ENCODE measurements around the gene MAP4. TPM values are rescaled to one million over a fixed set of nuclear protein-coding genes. Genes with fewer than 3 reads are reported as not detected.

MAP4 gene
- total RNA-seq, 1 donor from 2014 or later, result 319 TPM

DNA sequence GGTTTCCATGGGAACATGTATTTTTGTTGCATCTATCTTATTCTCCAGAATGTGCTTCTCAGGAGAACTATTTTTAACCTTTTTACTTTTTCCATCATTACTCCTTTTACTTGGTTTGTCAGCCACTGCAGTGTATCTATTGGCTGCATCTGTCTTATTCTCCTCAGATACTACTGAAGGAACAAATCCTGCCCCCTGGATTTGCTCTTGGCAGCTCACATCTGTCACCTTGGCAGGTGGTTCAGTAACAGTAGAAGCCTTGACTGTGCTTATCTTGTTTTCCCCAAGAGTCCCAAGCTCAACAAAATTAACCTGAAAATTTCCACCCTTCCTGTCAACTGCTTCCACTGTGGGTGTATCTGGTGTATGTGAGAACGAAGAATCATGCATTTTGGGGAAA, 106.0 kb downstream of the MAP4 start:
- TF ChIP-seq, protein P1, sequence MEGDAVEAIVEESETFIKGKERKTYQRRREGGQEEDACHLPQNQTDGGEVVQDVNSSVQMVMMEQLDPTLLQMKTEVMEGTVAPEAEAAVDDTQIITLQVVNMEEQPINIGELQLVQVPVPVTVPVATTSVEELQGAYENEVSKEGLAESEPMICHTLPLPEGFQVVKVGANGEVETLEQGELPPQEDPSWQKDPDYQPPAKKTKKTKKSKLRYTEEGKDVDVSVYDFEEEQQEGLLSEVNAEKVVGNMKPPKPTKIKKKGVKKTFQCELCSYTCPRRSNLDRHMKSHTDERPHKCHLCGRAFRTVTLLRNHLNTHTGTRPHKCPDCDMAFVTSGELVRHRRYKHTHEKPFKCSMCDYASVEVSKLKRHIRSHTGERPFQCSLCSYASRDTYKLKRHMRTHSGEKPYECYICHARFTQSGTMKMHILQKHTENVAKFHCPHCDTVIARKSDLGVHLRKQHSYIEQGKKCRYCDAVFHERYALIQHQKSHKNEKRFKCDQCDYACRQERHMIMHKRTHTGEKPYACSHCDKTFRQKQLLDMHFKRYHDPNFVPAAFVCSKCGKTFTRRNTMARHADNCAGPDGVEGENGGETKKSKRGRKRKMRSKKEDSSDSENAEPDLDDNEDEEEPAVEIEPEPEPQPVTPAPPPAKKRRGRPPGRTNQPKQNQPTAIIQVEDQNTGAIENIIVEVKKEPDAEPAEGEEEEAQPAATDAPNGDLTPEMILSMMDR (IDR thresholded peaks at IDR 0.05; ENCODE audit: partially characterized antibody, unreplicated experiment), result no peak
- Mint-ChIP-seq H3K27me3 (ENCODE audit: unreplicated experiment) (peaks cover 10% of the 10 kb centered on the region), H3K9me3 (ENCODE audit: unreplicated experiment) (peaks cover 3% of the 10 kb centered on the region), H3K4me1 (ENCODE audit: low read depth, unreplicated experiment) (peaks cover 20% of the 10 kb centered on the region), H3K4me3 (ENCODE audit: unreplicated experiment) (no peak overlapping the region), H3K36me3 (ENCODE audit: unreplicated experiment) (peaks cover 11% of the 10 kb centered on the region), H3K27ac (ENCODE audit: unreplicated experiment) (peak overlapping the region; percentile 67)
- DNase-seq, result no peak

DNA sequence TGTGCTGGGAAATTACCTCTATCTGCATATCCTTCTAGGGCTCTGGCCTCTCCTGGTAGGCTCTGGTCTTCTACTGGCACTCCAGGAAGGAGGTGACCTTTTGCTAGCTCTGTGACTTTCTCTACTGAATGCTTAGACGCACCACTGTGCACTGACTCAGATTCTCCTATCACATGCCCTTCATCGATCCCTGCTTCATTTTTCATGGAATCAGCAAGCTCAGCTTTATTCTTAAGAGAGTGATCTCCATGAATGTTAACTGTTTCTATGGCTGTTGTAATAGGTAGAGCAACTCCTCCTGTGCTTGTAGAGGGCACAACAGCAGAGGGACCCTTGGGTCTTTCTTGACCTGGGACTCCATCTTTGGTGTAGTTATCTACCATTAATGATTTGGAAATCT, 106.6 kb downstream of the MAP4 start:
- Mint-ChIP-seq H3K27ac (ENCODE audit: unreplicated experiment) (peak overlapping the region; percentile 67), H3K9me3 (ENCODE audit: unreplicated experiment) (peaks cover 3% of the 10 kb centered on the region)

DNA sequence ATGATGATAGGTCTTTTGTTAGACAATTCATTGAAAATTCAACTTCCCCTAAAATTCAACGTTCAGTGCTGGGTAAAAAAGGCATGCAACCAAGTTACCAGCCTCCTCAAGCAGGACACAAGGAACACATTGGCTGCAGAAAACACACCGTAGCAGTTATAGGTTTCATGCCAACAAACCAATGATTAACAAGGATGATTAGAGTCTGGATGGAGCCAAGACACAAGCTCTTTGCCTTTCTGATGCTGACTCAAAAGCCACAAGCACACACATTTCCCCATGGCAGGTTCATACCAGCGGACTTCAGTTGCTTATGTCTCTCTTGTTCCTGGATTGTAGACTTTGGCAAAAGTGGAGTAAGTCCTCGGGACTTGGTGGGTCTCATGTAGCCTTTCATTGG, 107.5 kb downstream of the MAP4 start:
- DNase-seq, result no peak
- Mint-ChIP-seq H3K27me3 (ENCODE audit: unreplicated experiment) (peaks cover 10% of the 10 kb centered on the region), H3K36me3 (ENCODE audit: unreplicated experiment) (peaks cover 11% of the 10 kb centered on the region), H3K4me1 (ENCODE audit: low read depth, unreplicated experiment) (peaks cover 20% of the 10 kb centered on the region), H3K4me3 (ENCODE audit: unreplicated experiment) (no peak overlapping the region), H3K9me3 (ENCODE audit: unreplicated experiment) (peaks cover 3% of the 10 kb centered on the region), H3K27ac (ENCODE audit: unreplicated experiment) (no peak overlapping the region)
- TF ChIP-seq, protein P1 (IDR thresholded peaks at IDR 0.05; ENCODE audit: partially characterized antibody, unreplicated experiment), result no peak

More for the DNA sequence above, 106.6 kb downstream of the MAP4 start:
- H3K4me3 Mint-ChIP-seq (ENCODE audit: unreplicated experiment), result peak overlapping the region; percentile 9
- peaks cover 20% of the 10 kb centered on the region for H3K4me1 Mint-ChIP-seq (ENCODE audit: low read depth, unreplicated experiment)
- peaks cover 11% of the 10 kb centered on the region for H3K36me3 Mint-ChIP-seq (ENCODE audit: unreplicated experiment)
- DNase-seq, result no peak
- TF ChIP-seq, protein P1 (IDR thresholded peaks at IDR 0.05; ENCODE audit: partially characterized antibody, unreplicated experiment), result no peak
- H3K27me3 Mint-ChIP-seq (ENCODE audit: unreplicated experiment), result peaks cover 10% of the 10 kb centered on the region

DNA sequence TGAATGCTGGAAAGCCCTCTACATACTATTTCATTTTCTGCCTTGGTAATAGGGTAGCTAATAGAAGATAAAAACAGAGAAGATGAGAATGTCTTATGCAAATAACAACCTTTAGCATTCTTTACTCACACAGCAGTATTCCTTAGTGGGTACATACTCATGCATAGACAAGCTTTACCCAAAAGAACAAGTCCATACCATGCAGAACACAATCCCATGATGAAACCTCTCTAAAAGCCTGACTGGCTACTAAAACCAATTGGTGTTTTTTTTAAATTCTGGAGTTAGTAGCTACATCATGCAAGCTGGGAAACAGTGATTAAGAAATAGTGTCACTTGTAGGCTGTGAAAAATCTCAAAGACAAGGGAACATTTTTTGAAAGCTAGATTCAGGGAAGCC, 108.4 kb downstream of the MAP4 start:
- Mint-ChIP-seq H3K4me1 (ENCODE audit: low read depth, unreplicated experiment) (peaks cover 20% of the 10 kb centered on the region), H3K9me3 (ENCODE audit: unreplicated experiment) (peaks cover 3% of the 10 kb centered on the region), H3K27me3 (ENCODE audit: unreplicated experiment) (peaks cover 10% of the 10 kb centered on the region), H3K27ac (ENCODE audit: unreplicated experiment) (no peak overlapping the region), H3K36me3 (ENCODE audit: unreplicated experiment) (peaks cover 11% of the 10 kb centered on the region), H3K4me3 (ENCODE audit: unreplicated experiment) (no peak overlapping the region)
- TF ChIP-seq, protein P1 (IDR thresholded peaks at IDR 0.05; ENCODE audit: partially characterized antibody, unreplicated experiment), result no peak
- no peak for DNase-seq

DNA sequence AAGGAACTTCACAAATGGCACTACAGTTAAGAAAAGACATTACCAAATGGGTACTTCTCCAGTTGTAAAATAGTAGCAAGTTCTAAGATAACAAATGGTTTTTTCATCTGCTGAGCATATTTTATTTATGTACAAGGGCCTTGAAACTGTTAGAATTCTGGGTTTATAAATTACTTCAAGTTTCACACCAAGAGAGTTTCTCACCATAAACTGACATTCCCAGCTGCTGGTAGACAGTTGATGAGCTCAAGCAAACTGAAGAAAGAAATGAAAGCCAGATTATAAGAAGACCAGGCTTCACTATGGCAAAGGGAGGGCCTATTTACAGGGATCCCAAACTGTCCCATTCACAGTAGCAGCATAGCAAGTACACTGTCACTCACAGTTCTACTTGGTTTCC, 113.5 kb downstream of the MAP4 start:
- no peaks in the 10 kb centered on the region for H3K4me1 Mint-ChIP-seq (ENCODE audit: low read depth, unreplicated experiment)
- H3K27ac Mint-ChIP-seq (ENCODE audit: unreplicated experiment), result peak overlapping the region; percentile 22
- H3K4me3 Mint-ChIP-seq (ENCODE audit: unreplicated experiment), result no peak overlapping the region
- peaks cover 2% of the 10 kb centered on the region for H3K9me3 Mint-ChIP-seq (ENCODE audit: unreplicated experiment)
- TF ChIP-seq, protein P1 (IDR thresholded peaks at IDR 0.05; ENCODE audit: partially characterized antibody, unreplicated experiment), result no peak
- no peak for DNase-seq
- peaks cover 2% of the 10 kb centered on the region for H3K27me3 Mint-ChIP-seq (ENCODE audit: unreplicated experiment)
- H3K36me3 Mint-ChIP-seq (ENCODE audit: unreplicated experiment), result peaks cover 4% of the 10 kb centered on the region

Measured in glutamatergic neuron (in vitro differentiated cells).